ENCODE results near the gene ZNF468. TPM values are rescaled to one million over a fixed set of nuclear protein-coding genes. Genes with fewer than 3 reads are reported as not detected.

ZNF468 gene
- total and polyA plus RNA-seq, 4 experiments from 2014 or later: 20.9 to 25.7 (median 25.0) TPM

Other genes starting within 250 kb of the ZNF468 start
- gene ZNF83, start 219.3 kb downstream of the ZNF468 start, total RNA-seq: 100 to 1,000 TPM; 128 to 130 TPM
- gene ZNF83, start 219.3 kb downstream of the ZNF468 start, polyA plus RNA-seq: 10 to 100 TPM; 10.7 to 25.6 TPM
- gene ZNF611, start 122.6 kb downstream of the ZNF468 start, total RNA-seq: 10 to 100 TPM; 52.8 to 53.7 TPM
- 10 to 100 TPM; 23.6 to 37.9 TPM for gene ZNF611, start 122.6 kb downstream of the ZNF468 start, polyA plus RNA-seq
- 10 to 100 TPM; 43.3 to 47.8 TPM for gene ZNF600, start 70.8 kb downstream of the ZNF468 start, total RNA-seq
- gene ZNF600, start 70.8 kb downstream of the ZNF468 start, polyA plus RNA-seq: 10 to 100 TPM; 10.9 to 20.1 TPM
- gene ZNF28, start 36.0 kb downstream of the ZNF468 start, total RNA-seq: 10 to 100 TPM; 21.6 to 24.6 TPM
- 10 to 100 TPM; 14.9 to 21.5 TPM for gene ZNF28, start 36.0 kb downstream of the ZNF468 start, polyA plus RNA-seq
- 10 to 100 TPM; 14.1 to 15.6 TPM for gene ZNF320, start 40.0 kb upstream of the ZNF468 start, total RNA-seq
- 1 to 10 TPM in 1 of 2 donors, not detected in 1; 2.8 TPM for gene ZNF320, start 40.0 kb upstream of the ZNF468 start, polyA plus RNA-seq
- 10 to 100 TPM; 10.7 to 11.4 TPM for gene ZNF888, start 65.8 kb upstream of the ZNF468 start, total RNA-seq
- 1 to 10 TPM; 1.2 to 2.8 TPM for gene ZNF888, start 65.8 kb upstream of the ZNF468 start, polyA plus RNA-seq
- 10 to 100 TPM; 26.1 to 29.6 TPM for gene ZNF816, start 105.3 kb upstream of the ZNF468 start, total RNA-seq
- gene ZNF816, start 105.3 kb upstream of the ZNF468 start, polyA plus RNA-seq: 10 to 100 TPM in 1 of 2 donors, 1 to 10 TPM in 1; 6.5 to 19.9 TPM
- gene ERVV-1, start 156.3 kb upstream of the ZNF468 start, total RNA-seq: not detected
- gene ERVV-1, start 156.3 kb upstream of the ZNF468 start, polyA plus RNA-seq: not detected
- not detected for gene ERVV-2, start 187.1 kb upstream of the ZNF468 start, total RNA-seq
- not detected for gene ERVV-2, start 187.1 kb upstream of the ZNF468 start, polyA plus RNA-seq
- gene ZNF160, start 245.8 kb upstream of the ZNF468 start, total RNA-seq: 10 to 100 TPM; 72.0 to 81.1 TPM
- gene ZNF160, start 245.8 kb upstream of the ZNF468 start, polyA plus RNA-seq: 10 to 100 TPM; 19.0 to 31.0 TPM

Data from CD4-positive, alpha-beta memory T cell (primary cell).